ENCODE results near the gene TYW5. TPM values are rescaled to one million over a fixed set of nuclear protein-coding genes. Genes with fewer than 3 reads are reported as not detected.

Gene TYW5
- total RNA-seq, 3 donors from 2014 or later (not counting 1 experiment from before 2014, with no cell fraction given) = 15.9 to 17.4 (median 16.9) TPM

- no peaks in the 10 kb centered on the region for H3K27me3 Mint-ChIP-seq (ENCODE audit: low read depth in 2 of 2)
- H3K4me1 ChIP-seq (ENCODE audit: control insufficient read depth, insufficient read depth, low read length) = peaks cover 13% of the 10 kb centered on the region
- H3K27ac Mint-ChIP-seq = no peak overlapping the region
- ATAC-seq = no peak
- TF ChIP-seq CTCF (IDR thresholded peaks at IDR 0.05) = no peak
- H3K4me3 Mint-ChIP-seq = no peak overlapping the region
- intact Hi-C loops (cut with micrococcal nuclease) = no loop called here
- no peak overlapping the region for H3K27ac ChIP-seq (ENCODE audit: low read length)
- no peak for DNase-seq
- WGBS (ENCODE audit: insufficient coverage) = 50% methylated on average over 1 of the region's 1 CpG
- no peaks in the 10 kb centered on the region for H3K9me3 ChIP-seq (ENCODE audit: control insufficient read depth, insufficient read depth, low read length)
- no peaks in the 10 kb centered on the region for H3K9me3 Mint-ChIP-seq
- H3K36me3 ChIP-seq (ENCODE audit: control insufficient read depth, insufficient read depth, low read length) = peaks cover 27% of the 10 kb centered on the region
- no peaks in the 10 kb centered on the region for H3K36me3 Mint-ChIP-seq
- H3K4me1 Mint-ChIP-seq = peaks cover 33 to 36% of the 10 kb centered on the region in 2 donors
- H3K4me3 ChIP-seq (ENCODE audit: low read length) = no peak overlapping the region
- no peaks in the 10 kb centered on the region for H3K27me3 ChIP-seq (ENCODE audit: control insufficient read depth, insufficient read depth, low read length)
Measured at GRCh38 chr2:199951023-199951422, 4.3 kb downstream of the TYW5 start.

GRCh38 chr2:199950396-199950795, 4.9 kb downstream of the TYW5 start:
- Mint-ChIP-seq H3K27me3 (ENCODE audit: low read depth in 2 of 2) (no peaks in the 10 kb centered on the region), H3K9me3 (no peaks in the 10 kb centered on the region), H3K4me3 (no peak overlapping the region), H3K4me1 (peaks cover 30 to 34% of the 10 kb centered on the region in 2 donors), H3K36me3 (no peaks in the 10 kb centered on the region), H3K27ac (no peak overlapping the region)
- 86% methylated on average over 5 of the region's 5 CpGs for WGBS (ENCODE audit: insufficient coverage)
- intact Hi-C loops (cut with micrococcal nuclease) = no loop called here
- DNase-seq (no peak), ATAC-seq (no peak)
- Histone ChIP-seq H3K36me3 (ENCODE audit: control insufficient read depth, insufficient read depth, low read length) (peaks cover 34% of the 10 kb centered on the region), H3K4me1 (ENCODE audit: control insufficient read depth, insufficient read depth, low read length) (peaks cover 10% of the 10 kb centered on the region), H3K27me3 (ENCODE audit: control insufficient read depth, insufficient read depth, low read length) (no peaks in the 10 kb centered on the region), H3K9me3 (ENCODE audit: control insufficient read depth, insufficient read depth, low read length) (no peaks in the 10 kb centered on the region), H3K27ac (ENCODE audit: low read length) (no peak overlapping the region), H3K4me3 (ENCODE audit: low read length) (no peak overlapping the region)
- TF ChIP-seq CTCF (IDR thresholded peaks at IDR 0.05) = no peak

- H3K9me3 Mint-ChIP-seq = no peaks in the 10 kb centered on the region
- H3K36me3 ChIP-seq (ENCODE audit: control insufficient read depth, insufficient read depth, low read length) = peaks cover 51% of the 10 kb centered on the region
- H3K9me3 ChIP-seq (ENCODE audit: control insufficient read depth, insufficient read depth, low read length) = no peaks in the 10 kb centered on the region
- TF ChIP-seq CTCF (IDR thresholded peaks at IDR 0.05) = no peak
- intact Hi-C loops (cut with micrococcal nuclease) = no loop called here
- no peaks in the 10 kb centered on the region for H3K27me3 ChIP-seq (ENCODE audit: control insufficient read depth, insufficient read depth, low read length)
- H3K4me3 ChIP-seq (ENCODE audit: low read length) = no peak overlapping the region
- H3K27ac ChIP-seq (ENCODE audit: low read length) = no peak overlapping the region
- no peak overlapping the region for H3K4me3 Mint-ChIP-seq
- H3K4me1 Mint-ChIP-seq = peaks cover 14 to 28% of the 10 kb centered on the region in 2 donors
- no peak overlapping the region for H3K27ac Mint-ChIP-seq
- no peaks in the 10 kb centered on the region for H3K36me3 Mint-ChIP-seq
- no peaks in the 10 kb centered on the region for H3K4me1 ChIP-seq (ENCODE audit: control insufficient read depth, insufficient read depth, low read length)
- ATAC-seq (no peak), DNase-seq (no peak)
- H3K27me3 Mint-ChIP-seq (ENCODE audit: low read depth in 2 of 2) = no peaks in the 10 kb centered on the region
Measured at GRCh38 chr2:199946836-199947235, 8.5 kb downstream of the TYW5 start.

- Histone ChIP-seq H3K27me3 (ENCODE audit: control insufficient read depth, insufficient read depth, low read length) (no peaks in the 10 kb centered on the region), H3K36me3 (ENCODE audit: control insufficient read depth, insufficient read depth, low read length) (peaks cover 54% of the 10 kb centered on the region), H3K4me1 (ENCODE audit: control insufficient read depth, insufficient read depth, low read length) (no peaks in the 10 kb centered on the region), H3K9me3 (ENCODE audit: control insufficient read depth, insufficient read depth, low read length) (no peaks in the 10 kb centered on the region), H3K4me3 (ENCODE audit: low read length) (no peak overlapping the region), H3K27ac (ENCODE audit: low read length) (no peak overlapping the region)
- Mint-ChIP-seq H3K36me3 (no peaks in the 10 kb centered on the region), H3K27ac (no peak overlapping the region), H3K9me3 (no peaks in the 10 kb centered on the region), H3K4me3 (no peak overlapping the region), H3K27me3 (ENCODE audit: low read depth in 2 of 2) (no peaks in the 10 kb centered on the region), H3K4me1 (peaks cover 14 to 23% of the 10 kb centered on the region in 2 donors)
- intact Hi-C loops (cut with micrococcal nuclease) = no loop called here
- no peak for ATAC-seq
- no peak for DNase-seq
- no peak for TF ChIP-seq CTCF (IDR thresholded peaks at IDR 0.05)
- 100% methylated on average over 1 of the region's 1 CpG for WGBS (ENCODE audit: insufficient coverage)
Measured at GRCh38 chr2:199946196-199946595, 9.1 kb downstream of the TYW5 start.

All from natural killer cell (primary cell).